Activated CD8-positive, alpha-beta memory T cell treated with anti-CD3 and anti-CD28 coated beads, Interleukin-2, amount 50 U/mL, for 4 hours (primary cell): ENCODE data around the gene IPCEF1.
A peak's percentile ranks its signal among the peaks of the same experiment; 100 is the strongest.
"Not testable (repeated sequence)": the region's sequence is repeated elsewhere in the genome, so short reads cannot be mapped to it uniquely, and the experiment has no call there.

Experiments
- DNase-seq: peaks from one replicate; pipeline ENCODE4 v3.0.0-alpha.2; 2020

Gene IPCEF1

GRCh38 chr6:154243793-154244750 lies 112.5 kb downstream of the IPCEF1 start:
- DNase-seq: peak; percentile 27

GRCh38 chr6:154242617-154243357 lies 113.8 kb downstream of the IPCEF1 start:
- DNase-seq: no peak

- DNase-seq: no peak
Measured at GRCh38 chr6:154241581-154241980, 115.0 kb downstream of the IPCEF1 start.

GRCh38 chr6:154241061-154241460 lies 115.5 kb downstream of the IPCEF1 start:
- not testable (repeated sequence) for DNase-seq

GRCh38 chr6:154239392-154239791 lies 117.2 kb downstream of the IPCEF1 start:
- DNase-seq: peak; percentile 41

- DNase-seq: no peak
Measured at GRCh38 chr6:154238831-154239230, 117.8 kb downstream of the IPCEF1 start.

- no peak for DNase-seq
Measured at GRCh38 chr6:154236646-154237301, 119.8 kb downstream of the IPCEF1 start.

GRCh38 chr6:154234019-154234772 lies 122.4 kb downstream of the IPCEF1 start:
- DNase-seq: no peak

GRCh38 chr6:154233383-154233782 lies 123.2 kb downstream of the IPCEF1 start:
- DNase-seq: no peak

GRCh38 chr6:154232013-154232910 lies 124.3 kb downstream of the IPCEF1 start:
- DNase-seq: no peak

- no peak for DNase-seq
Measured at GRCh38 chr6:154230910-154231595, 125.5 kb downstream of the IPCEF1 start.

- no peak for DNase-seq
Measured at GRCh38 chr6:154230393-154230792, 126.2 kb downstream of the IPCEF1 start.

- peak; percentile 47 for DNase-seq
Measured at GRCh38 chr6:154229786-154230185, 126.8 kb downstream of the IPCEF1 start.

- no peak for DNase-seq
Measured at GRCh38 chr6:154228521-154228905, 128.1 kb downstream of the IPCEF1 start.

GRCh38 chr6:154227862-154228520 lies 128.6 kb downstream of the IPCEF1 start:
- DNase-seq: no peak

- no peak for DNase-seq
Measured at GRCh38 chr6:154226461-154226860, 130.1 kb downstream of the IPCEF1 start.

GRCh38 chr6:154223296-154223695 lies 133.3 kb downstream of the IPCEF1 start:
- DNase-seq: no peak

- DNase-seq: no peak
Measured at GRCh38 chr6:154222716-154223115, 133.9 kb downstream of the IPCEF1 start.

- DNase-seq: no peak
Measured at GRCh38 chr6:154219250-154219649, 137.4 kb downstream of the IPCEF1 start.

GRCh38 chr6:154218787-154219186 lies 137.8 kb downstream of the IPCEF1 start:
- DNase-seq: no peak
